HepG2 (cell line): Measurements from ENCODE around the gene ZC3H18. TPM values are rescaled to one million over a fixed set of nuclear protein-coding genes. Genes with fewer than 3 reads are reported as not detected.

Experiments used
- CREM ChIP-seq, 2 experiments: sonication (generic) in 1 of 2; formaldehyde crosslinking in 1 of 2; IDR thresholded peaks; 2 replicates each; pipeline versions ENCODE4 v1.4.0 to v1.6.1; 2016 to 2020; ENCODE audit warnings: antibody characterized with exemption in 1 of 2, mild to moderate bottlenecking in 1 of 2, missing genetic modification reagents in 1 of 2
- DPF2 ChIP-seq: sonication (generic); formaldehyde crosslinking; IDR thresholded peaks from 2 replicates; pipeline ENCODE4 v1.4.0; 2020; ENCODE audit warnings: mild to moderate bottlenecking, low read depth, missing genetic modification reagents, borderline replicate concordance
- HNRNPLL ChIP-seq: fragments of 200-400 bp; formaldehyde crosslinking; IDR thresholded peaks from 2 replicates; pipeline ENCODE4 v1.6.1; 2017; ENCODE audit warnings: mild to moderate bottlenecking, low read depth, low read length; ENCODE audit not compliant: poor library complexity, severe bottlenecking
- IRF2 ChIP-seq: IDR thresholded peaks from 2 replicates; pipeline ENCODE4 v1.6.1; 2018; ENCODE audit warnings: missing genetic modification reagents, missing compliant biosample characterization
- PHF5A ChIP-seq: IDR thresholded peaks from one replicate; pipeline ENCODE4 v1.6.1; 2018; ENCODE audit warnings: low read depth, missing genetic modification reagents; ENCODE audit not compliant: unreplicated experiment
- POGZ ChIP-seq: sonication (generic); formaldehyde crosslinking; IDR thresholded peaks from 2 replicates; pipeline ENCODE4 v1.4.0; 2020; ENCODE audit warnings: mild to moderate bottlenecking, missing genetic modification reagents
- SP1 ChIP-seq, 2 experiments: fragments of 450-650 bp in 1 of 2; sonication (generic) in 1 of 2; formaldehyde crosslinking in 1 of 2; IDR thresholded peaks; 2 replicates each; pipeline versions ENCODE4 v1.4.0 to v1.6.1; 2016 to 2020; ENCODE audit warnings: missing genetic modification reagents in 1 of 2
- THAP11 ChIP-seq: IDR thresholded peaks from 2 replicates; pipeline ENCODE4 v1.6.1; 2016; ENCODE audit warnings: missing biosample characterization, missing genetic modification reagents
- ZNF143 ChIP-seq: sonication (generic); formaldehyde crosslinking; IDR thresholded peaks from 2 replicates; pipeline ENCODE4 v1.4.0; 2020; ENCODE audit warnings: missing genetic modification reagents
- ZNF30 ChIP-seq: sonication (generic); formaldehyde crosslinking; IDR thresholded peaks from 2 replicates; pipeline ENCODE4 v1.5.0; 2020; ENCODE audit warnings: mild to moderate bottlenecking, missing genetic modification reagents
- ZNF331 ChIP-seq: sonication (generic); formaldehyde crosslinking; IDR thresholded peaks from 2 replicates; pipeline ENCODE4 v1.4.0; 2020; ENCODE audit warnings: missing genetic modification reagents
- ZNF432 ChIP-seq: sonication (generic); formaldehyde crosslinking; IDR thresholded peaks from 2 replicates; pipeline ENCODE4 v1.5.0; 2020; ENCODE audit warnings: missing genetic modification reagents, mild to moderate bottlenecking, borderline replicate concordance
- ZNF674 ChIP-seq: sonication (generic); formaldehyde crosslinking; IDR thresholded peaks from 2 replicates; pipeline ENCODE4 v1.5.0; 2020; ENCODE audit warnings: low read depth, mild to moderate bottlenecking, missing genetic modification reagents
- polyA plus RNA-seq, 8 experiments: library from polyadenylated mRNA; depleted of rRNA in 3 of 8; stranded (reverse) in 7 of 8; unstranded in 1 of 8; fragments of >200 nt; fragmentation: Illumina TruSeq in 4 of 8; extraction: Trizol in 4 of 8; gene quantifications; 2 replicates each; pipeline versions ENCODE4 v1.2.1 to v1.2.3, GENCODE V29; 2011 to 2016; ENCODE audit warnings: low read depth in 4 of 8, missing spikeins in 1 of 8, mixed read lengths in 1 of 8; ENCODE audit not compliant: insufficient read depth in 1 of 8
- total RNA-seq, 5 experiments: library from RNA; depleted of rRNA; stranded (reverse); fragments of >200 nt; fragmentation: Illumina TruSeq; extraction: Trizol; gene quantifications; 2 replicates each; pipeline ENCODE4 v1.2.3, GENCODE V29; 2016; ENCODE audit warnings: low read depth in 1 of 5
- TF ChIP-seq, protein P1 (sequence below): sonication (generic); formaldehyde crosslinking; IDR thresholded peaks from 2 replicates; pipeline ENCODE4; 2020; ENCODE audit warnings: missing genetic modification reagents, mild to moderate bottlenecking, borderline replicate concordance
- TF ChIP-seq, protein P2 (sequence below): IDR thresholded peaks from 2 replicates; pipeline ENCODE4 v1.6.1; 2016
- TF ChIP-seq, protein P3 (sequence below): sonication (generic); formaldehyde crosslinking; IDR thresholded peaks from 2 replicates; pipeline ENCODE4 v1.5.1; 2020; ENCODE audit warnings: mild to moderate bottlenecking, missing genetic modification reagents
- TF ChIP-seq, protein P4 (sequence below): IDR thresholded peaks from 2 replicates; pipeline ENCODE4 v1.4.0; 2020; ENCODE audit warnings: mild to moderate bottlenecking, missing genetic modification reagents

Gene ZC3H18
- total and polyA plus RNA-seq, 2 of the 13 experiments (the other 11 are each of a cell fraction or from before 2014, with no cell fraction given): 11.2 to 27.4 TPM

DNA sequence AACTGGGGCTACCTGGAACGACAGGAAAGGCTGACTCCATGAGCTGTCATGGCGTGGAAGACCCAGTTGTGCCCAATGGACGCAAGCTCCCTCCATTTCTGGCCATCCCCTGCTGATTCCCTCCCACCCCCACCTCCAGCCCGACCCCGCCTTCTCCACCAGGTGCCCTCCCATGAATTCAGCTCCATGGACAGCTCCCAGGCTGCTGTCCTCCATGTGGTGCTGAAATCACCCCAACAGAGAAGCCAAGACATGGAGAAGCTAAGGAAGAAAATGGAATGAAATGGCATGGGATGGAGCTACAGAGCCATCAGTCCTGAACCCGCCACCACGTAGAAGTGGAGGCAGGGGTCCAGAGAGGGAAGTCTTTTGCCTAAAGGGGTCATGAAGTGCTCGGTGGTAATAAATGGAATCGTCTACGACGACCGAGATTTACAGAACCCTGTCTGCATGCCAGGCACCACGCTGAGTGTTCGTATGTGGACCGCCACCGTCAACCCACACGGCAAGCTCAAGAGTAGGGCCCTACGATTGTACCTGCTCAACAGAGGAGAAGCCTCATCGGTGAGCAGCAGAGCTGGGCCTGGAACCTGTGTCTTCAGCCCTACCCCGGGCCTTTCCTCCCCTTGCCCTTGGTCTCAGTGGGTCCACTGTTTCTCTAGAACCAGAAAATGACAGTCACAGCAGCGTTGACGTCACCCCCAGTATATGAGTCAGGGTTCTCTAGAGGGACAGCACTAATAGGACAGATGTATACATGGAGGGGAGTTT is 9.3 kb upstream of the ZC3H18 start (continued):
- no peak for TF ChIP-seq SP1 (IDR thresholded peaks at IDR 0.05)
- peak; percentile 92 for TF ChIP-seq SP1 (CRISPR knock-in tag; IDR thresholded peaks at IDR 0.05)
- TF ChIP-seq ZNF331: peak; percentile 99
- no peak for TF ChIP-seq CREM (IDR thresholded peaks at IDR 0.05)
- peak; percentile 91 for TF ChIP-seq CREM (CRISPR knock-in tag; IDR thresholded peaks at IDR 0.05)
- TF ChIP-seq, protein P1, sequence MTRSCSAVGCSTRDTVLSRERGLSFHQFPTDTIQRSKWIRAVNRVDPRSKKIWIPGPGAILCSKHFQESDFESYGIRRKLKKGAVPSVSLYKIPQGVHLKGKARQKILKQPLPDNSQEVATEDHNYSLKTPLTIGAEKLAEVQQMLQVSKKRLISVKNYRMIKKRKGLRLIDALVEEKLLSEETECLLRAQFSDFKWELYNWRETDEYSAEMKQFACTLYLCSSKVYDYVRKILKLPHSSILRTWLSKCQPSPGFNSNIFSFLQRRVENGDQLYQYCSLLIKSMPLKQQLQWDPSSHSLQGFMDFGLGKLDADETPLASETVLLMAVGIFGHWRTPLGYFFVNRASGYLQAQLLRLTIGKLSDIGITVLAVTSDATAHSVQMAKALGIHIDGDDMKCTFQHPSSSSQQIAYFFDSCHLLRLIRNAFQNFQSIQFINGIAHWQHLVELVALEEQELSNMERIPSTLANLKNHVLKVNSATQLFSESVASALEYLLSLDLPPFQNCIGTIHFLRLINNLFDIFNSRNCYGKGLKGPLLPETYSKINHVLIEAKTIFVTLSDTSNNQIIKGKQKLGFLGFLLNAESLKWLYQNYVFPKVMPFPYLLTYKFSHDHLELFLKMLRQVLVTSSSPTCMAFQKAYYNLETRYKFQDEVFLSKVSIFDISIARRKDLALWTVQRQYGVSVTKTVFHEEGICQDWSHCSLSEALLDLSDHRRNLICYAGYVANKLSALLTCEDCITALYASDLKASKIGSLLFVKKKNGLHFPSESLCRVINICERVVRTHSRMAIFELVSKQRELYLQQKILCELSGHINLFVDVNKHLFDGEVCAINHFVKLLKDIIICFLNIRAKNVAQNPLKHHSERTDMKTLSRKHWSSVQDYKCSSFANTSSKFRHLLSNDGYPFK (CRISPR knock-in tag): peak; percentile 69
- peak; percentile 63 for TF ChIP-seq ZNF143 (CRISPR knock-in tag)
- TF ChIP-seq ZNF674 (CRISPR knock-in tag): peak; percentile 97; the same call in 1 of the 2 replicates
- TF ChIP-seq HNRNPLL: no peak
- TF ChIP-seq, protein P2, sequence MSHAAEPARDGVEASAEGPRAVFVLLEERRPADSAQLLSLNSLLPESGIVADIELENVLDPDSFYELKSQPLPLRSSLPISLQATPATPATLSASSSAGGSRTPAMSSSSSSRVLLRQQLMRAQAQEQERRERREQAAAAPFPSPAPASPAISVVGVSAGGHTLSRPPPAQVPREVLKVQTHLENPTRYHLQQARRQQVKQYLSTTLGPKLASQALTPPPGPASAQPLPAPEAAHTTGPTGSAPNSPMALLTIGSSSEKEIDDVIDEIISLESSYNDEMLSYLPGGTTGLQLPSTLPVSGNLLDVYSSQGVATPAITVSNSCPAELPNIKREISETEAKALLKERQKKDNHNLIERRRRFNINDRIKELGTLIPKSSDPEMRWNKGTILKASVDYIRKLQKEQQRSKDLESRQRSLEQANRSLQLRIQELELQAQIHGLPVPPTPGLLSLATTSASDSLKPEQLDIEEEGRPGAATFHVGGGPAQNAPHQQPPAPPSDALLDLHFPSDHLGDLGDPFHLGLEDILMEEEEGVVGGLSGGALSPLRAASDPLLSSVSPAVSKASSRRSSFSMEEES: peak; percentile 99
- TF ChIP-seq DPF2 (CRISPR knock-in tag): no peak
- TF ChIP-seq ZNF30: peak; percentile 99
- TF ChIP-seq, protein P3, sequence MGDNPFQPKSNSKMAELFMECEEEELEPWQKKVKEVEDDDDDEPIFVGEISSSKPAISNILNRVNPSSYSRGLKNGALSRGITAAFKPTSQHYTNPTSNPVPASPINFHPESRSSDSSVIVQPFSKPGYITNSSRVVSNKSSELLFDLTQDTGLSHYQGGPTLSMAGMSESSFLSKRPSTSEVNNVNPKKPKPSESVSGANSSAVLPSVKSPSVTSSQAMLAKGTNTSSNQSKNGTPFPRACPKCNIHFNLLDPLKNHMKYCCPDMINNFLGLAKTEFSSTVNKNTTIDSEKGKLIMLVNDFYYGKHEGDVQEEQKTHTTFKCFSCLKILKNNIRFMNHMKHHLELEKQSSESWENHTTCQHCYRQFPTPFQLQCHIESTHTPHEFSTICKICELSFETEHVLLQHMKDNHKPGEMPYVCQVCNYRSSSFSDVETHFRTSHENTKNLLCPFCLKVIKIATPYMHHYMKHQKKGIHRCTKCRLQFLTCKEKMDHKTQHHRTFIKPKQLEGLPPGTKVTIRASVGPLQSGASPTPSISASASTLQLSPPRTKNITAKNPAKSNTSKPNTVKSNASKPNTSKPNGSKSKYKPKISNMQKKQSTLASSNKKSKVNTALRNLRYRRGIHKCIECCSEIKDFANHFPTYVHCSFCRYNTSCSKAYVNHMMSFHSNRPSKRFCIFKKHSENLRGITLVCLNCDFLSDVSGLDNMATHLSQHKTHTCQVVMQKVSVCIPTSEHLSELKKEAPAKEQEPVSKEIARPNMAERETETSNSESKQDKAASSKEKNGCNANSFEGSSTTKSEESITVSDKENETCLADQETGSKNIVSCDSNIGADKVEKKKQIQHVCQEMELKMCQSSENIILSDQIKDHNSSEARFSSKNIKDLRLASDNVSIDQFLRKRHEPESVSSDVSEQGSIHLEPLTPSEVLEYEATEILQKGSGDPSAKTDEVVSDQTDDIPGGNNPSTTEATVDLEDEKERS (CRISPR knock-in tag): peak; percentile 99
- TF ChIP-seq PHF5A: peak; percentile 98
- TF ChIP-seq, protein P4, sequence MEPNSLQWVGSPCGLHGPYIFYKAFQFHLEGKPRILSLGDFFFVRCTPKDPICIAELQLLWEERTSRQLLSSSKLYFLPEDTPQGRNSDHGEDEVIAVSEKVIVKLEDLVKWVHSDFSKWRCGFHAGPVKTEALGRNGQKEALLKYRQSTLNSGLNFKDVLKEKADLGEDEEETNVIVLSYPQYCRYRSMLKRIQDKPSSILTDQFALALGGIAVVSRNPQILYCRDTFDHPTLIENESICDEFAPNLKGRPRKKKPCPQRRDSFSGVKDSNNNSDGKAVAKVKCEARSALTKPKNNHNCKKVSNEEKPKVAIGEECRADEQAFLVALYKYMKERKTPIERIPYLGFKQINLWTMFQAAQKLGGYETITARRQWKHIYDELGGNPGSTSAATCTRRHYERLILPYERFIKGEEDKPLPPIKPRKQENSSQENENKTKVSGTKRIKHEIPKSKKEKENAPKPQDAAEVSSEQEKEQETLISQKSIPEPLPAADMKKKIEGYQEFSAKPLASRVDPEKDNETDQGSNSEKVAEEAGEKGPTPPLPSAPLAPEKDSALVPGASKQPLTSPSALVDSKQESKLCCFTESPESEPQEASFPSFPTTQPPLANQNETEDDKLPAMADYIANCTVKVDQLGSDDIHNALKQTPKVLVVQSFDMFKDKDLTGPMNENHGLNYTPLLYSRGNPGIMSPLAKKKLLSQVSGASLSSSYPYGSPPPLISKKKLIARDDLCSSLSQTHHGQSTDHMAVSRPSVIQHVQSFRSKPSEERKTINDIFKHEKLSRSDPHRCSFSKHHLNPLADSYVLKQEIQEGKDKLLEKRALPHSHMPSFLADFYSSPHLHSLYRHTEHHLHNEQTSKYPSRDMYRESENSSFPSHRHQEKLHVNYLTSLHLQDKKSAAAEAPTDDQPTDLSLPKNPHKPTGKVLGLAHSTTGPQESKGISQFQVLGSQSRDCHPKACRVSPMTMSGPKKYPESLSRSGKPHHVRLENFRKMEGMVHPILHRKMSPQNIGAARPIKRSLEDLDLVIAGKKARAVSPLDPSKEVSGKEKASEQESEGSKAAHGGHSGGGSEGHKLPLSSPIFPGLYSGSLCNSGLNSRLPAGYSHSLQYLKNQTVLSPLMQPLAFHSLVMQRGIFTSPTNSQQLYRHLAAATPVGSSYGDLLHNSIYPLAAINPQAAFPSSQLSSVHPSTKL: peak; percentile 93
- TF ChIP-seq IRF2 (CRISPR knock-in tag): peak; percentile 98
- TF ChIP-seq THAP11 (CRISPR knock-in tag): peak; percentile 87
- TF ChIP-seq POGZ (CRISPR knock-in tag): no peak
- TF ChIP-seq ZNF432: peak; percentile 95
